Measurements from ENCODE around the gene MYO7B. TPM values are rescaled to one million over a fixed set of nuclear protein-coding genes. Genes with fewer than 3 reads are reported as not detected.
"Not testable (repeated sequence)": the region's sequence is repeated elsewhere in the genome, so short reads cannot be mapped to it uniquely, and the experiment has no call there.

The MYO7B gene
- total RNA-seq, 4 donors from 2014 or later: 0.56 TPM; not detected in 3

- intact Hi-C loops (cut with DNase I): no loop called here
- no peak for DNase-seq
- TF ChIP-seq POLR2A (IDR thresholded peaks at IDR 0.05) (no peak), CTCF (IDR thresholded peaks at IDR 0.05) (no peak)
- H3K27me3 ChIP-seq: no peaks in the 10 kb centered on the region
- no peaks in the 10 kb centered on the region for H3K36me3 ChIP-seq
- no peak overlapping the region for H3K4me3 ChIP-seq (replicated peaks in 1 of 3)
- no peak overlapping the region for H3K27ac ChIP-seq
- no peaks in the 10 kb centered on the region for H3K4me1 ChIP-seq
- H3K9me3 ChIP-seq: no peaks in the 10 kb centered on the region
- 88 to 90% methylated on average over 9 of the region's 10 CpGs for WGBS, 2 donors
Measured at GRCh38 chr2:127566576-127566975, 31.1 kb downstream of the MYO7B start.

- WGBS, 2 donors: 82 to 89% methylated on average over 4 to 5 of the region's 5 CpGs
- intact Hi-C loops (cut with DNase I): no loop called here
- no peak for DNase-seq
Measured at GRCh38 chr2:127567351-127567854, 31.9 kb downstream of the MYO7B start.

DNA sequence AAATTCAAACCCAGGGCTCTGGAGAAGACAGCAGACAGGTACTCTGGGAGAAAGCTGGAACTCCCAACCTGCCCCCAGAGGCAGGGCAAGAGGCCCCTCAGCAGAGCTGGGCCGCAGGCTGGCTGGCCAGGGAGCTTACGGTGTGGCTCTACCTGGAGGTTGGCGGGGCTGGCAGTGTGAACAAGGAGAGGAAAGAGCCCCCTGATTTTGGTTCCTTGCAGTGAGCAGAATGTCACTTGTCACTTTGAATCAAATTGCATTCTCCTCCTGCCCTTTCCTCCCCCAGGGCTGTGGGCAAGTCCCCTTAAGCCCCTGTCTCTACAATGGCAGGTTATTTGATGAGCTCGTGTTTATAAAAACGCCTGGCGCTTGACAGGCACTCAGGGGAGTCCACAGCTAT is 32.6 kb downstream of the MYO7B start:
- intact Hi-C loops (cut with DNase I): no loop called here
- no peaks in the 10 kb centered on the region for H3K4me1 ChIP-seq
- no peaks in the 10 kb centered on the region for H3K9me3 ChIP-seq
- no peak overlapping the region for H3K27ac ChIP-seq
- no peaks in the 10 kb centered on the region for H3K27me3 ChIP-seq
- 84 to 86% methylated on average over 6 of the region's 6 CpGs for WGBS, 2 donors
- H3K36me3 ChIP-seq: no peaks in the 10 kb centered on the region
- no peak overlapping the region for H3K4me3 ChIP-seq (replicated peaks in 1 of 3)
- TF ChIP-seq POLR2A (IDR thresholded peaks at IDR 0.05): no peak
- no peak for TF ChIP-seq CTCF (IDR thresholded peaks at IDR 0.05)
- DNase-seq: no peak

More at GRCh38 chr2:127567351-127567854, 31.9 kb downstream of the MYO7B start:
- no peak overlapping the region for H3K27ac ChIP-seq
- no peaks in the 10 kb centered on the region for H3K9me3 ChIP-seq
- no peak for TF ChIP-seq CTCF (IDR thresholded peaks at IDR 0.05)
- TF ChIP-seq POLR2A (IDR thresholded peaks at IDR 0.05): no peak
- no peaks in the 10 kb centered on the region for H3K4me1 ChIP-seq
- no peaks in the 10 kb centered on the region for H3K36me3 ChIP-seq
- no peaks in the 10 kb centered on the region for H3K27me3 ChIP-seq
- H3K4me3 ChIP-seq (replicated peaks in 1 of 3): no peak overlapping the region

GRCh38 chr2:127569666-127570065 is 34.2 kb downstream of the MYO7B start:
- intact Hi-C loops (cut with DNase I): no loop called here
- no peak overlapping the region for H3K4me3 ChIP-seq (replicated peaks in 1 of 3)
- no peak for TF ChIP-seq CTCF (IDR thresholded peaks at IDR 0.05)
- no peak for TF ChIP-seq POLR2A (IDR thresholded peaks at IDR 0.05)
- no peaks in the 10 kb centered on the region for H3K9me3 ChIP-seq
- H3K36me3 ChIP-seq: no peaks in the 10 kb centered on the region
- no peaks in the 10 kb centered on the region for H3K27me3 ChIP-seq
- DNase-seq: no peak
- no peaks in the 10 kb centered on the region for H3K4me1 ChIP-seq
- no peak overlapping the region for H3K27ac ChIP-seq
- WGBS, 2 donors: 80% methylated on average over 5 to 6 of the region's 6 CpGs

DNA sequence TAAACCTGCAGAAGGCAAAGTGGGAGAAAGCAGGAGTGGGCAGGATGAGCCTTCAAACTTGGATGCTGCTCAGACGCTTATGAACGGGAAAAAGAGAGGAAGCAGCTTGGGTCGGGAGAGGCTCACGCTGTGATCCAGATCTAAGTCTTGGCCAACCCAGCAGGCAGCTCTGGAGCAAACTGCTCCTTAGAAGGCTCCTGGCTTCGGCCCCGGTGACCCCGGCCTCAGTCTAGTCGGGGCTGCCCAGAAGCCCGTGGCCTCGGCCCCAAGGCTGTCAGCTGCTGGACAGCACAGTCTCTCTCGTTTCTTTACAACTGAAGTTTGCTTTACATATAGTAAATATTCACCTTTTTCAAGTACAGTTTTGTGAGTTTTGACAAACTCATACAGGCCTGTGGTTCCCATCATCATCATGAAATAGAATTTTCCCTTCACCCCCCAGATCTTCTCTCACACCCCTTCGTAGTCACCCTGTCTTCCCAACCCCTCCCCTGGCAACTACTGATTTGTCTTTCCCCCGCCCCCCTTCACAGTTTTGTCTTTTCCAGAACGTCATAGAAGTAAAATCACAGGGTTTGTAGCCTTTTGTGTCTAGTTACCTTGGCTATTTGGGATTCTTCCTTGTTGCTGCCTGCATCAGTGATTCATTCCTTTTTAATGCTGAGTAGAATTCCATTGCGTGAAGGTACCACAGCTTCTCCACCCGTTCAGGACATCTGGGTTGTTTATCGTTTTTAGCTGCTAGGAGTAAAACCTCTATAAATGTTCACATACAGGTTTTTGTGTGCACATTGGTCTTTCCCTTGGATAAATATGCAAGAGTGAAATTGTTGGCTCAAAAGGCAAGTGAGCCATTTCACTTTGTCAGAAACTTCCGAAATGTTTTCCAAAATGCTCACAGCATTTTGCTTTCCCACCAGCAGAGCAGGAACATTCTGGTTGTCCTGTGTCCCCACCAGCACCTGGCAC is 35.1 kb downstream of the MYO7B start:
- 57 to 66% methylated on average over 18 of the region's 18 CpGs for WGBS, 2 donors
- Histone ChIP-seq H3K4me1 (no peaks in the 10 kb centered on the region), H3K36me3 (no peaks in the 10 kb centered on the region), H3K27me3 (no peaks in the 10 kb centered on the region), H3K4me3 (replicated peaks in 1 of 3) (no peak overlapping the region), H3K9me3 (no peaks in the 10 kb centered on the region), H3K27ac (no peak overlapping the region)
- intact Hi-C loops (cut with DNase I): no loop called here
- no peak for DNase-seq
- TF ChIP-seq POLR2A (IDR thresholded peaks at IDR 0.05) (no peak), CTCF (IDR thresholded peaks at IDR 0.05) (no peak)

DNA sequence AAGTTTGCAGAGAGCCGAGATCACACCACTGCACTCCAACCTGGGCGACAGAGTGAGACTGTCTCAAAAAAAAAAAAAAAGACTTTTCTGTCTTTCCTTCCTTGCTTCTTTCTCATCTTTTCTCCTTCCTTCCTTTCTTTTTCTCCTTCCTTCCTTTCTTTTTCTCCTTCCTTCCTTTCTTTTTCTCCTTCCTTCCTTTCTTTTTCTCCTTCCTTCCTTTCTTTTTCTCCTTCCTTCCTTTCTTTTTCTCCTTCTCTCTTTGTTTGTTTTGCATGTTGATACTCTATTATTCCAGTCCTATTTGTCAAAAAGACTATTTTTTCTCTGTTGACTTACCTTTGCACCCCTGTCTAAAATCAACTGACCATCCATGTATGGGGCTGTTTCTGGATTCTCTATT is 36.9 kb downstream of the MYO7B start:
- H3K27me3 ChIP-seq; H3K9me3 ChIP-seq; H3K27ac ChIP-seq; H3K4me3 ChIP-seq (replicated peaks in 1 of 3); H3K4me1 ChIP-seq; DNase-seq; intact Hi-C loops (cut with DNase I); H3K36me3 ChIP-seq: not testable (repeated sequence)
- 73 to 80% methylated on average over 2 of the region's 2 CpGs for WGBS, 2 donors

Measured in thyroid gland (tissue), 4 donors.